IMR-90 (cell line): ENCODE results near the gene ENTPD1. TPM values are rescaled to one million over a fixed set of nuclear protein-coding genes. Genes with fewer than 3 reads are reported as not detected.

Experiments
- ATAC-seq: fragments of 200-7000 bp; cut with Tn5 transposase; 2 replicates; pipeline ENCODE4 v1.9.1; 2020; ENCODE audit warnings: low read depth, mild to moderate bottlenecking, moderate library complexity
- BruUV-seq: library from RNA; stranded (reverse); fragments of 400-500 nt; replicated peaks from 2 replicates; lab custom pipeline; 2021; lab: Mats Ljungman, UMichigan
- CTCF ChIA-PET: fragments of 300-600 bp; formaldehyde crosslinking; extraction: SDS; loops from one replicate; lab custom pipeline; 2021; ENCODE audit warnings: antibody characterized with exemption; lab: Yijun Ruan, JAX
- POLR2A ChIA-PET: fragments of 300-600 bp; sonication (Branson Sonifier 250); formaldehyde crosslinking; loops from one replicate; lab custom pipeline; 2022; ENCODE audit warnings: antibody characterized with exemption; ENCODE audit not compliant: unreplicated experiment; lab: Charles Lee
- DNase-seq: peaks from one replicate; pipeline ENCODE4 v3.0.0; 2013
- H2AFZ ChIP-seq: replicated peaks from 2 replicates; pipeline ENCODE3; 2013; ENCODE audit warnings: low read length, mild to moderate bottlenecking; ENCODE audit not compliant: poor library complexity
- H2AK5ac ChIP-seq: 2 replicates; pipeline ENCODE4 v1.6.1; 2013; ENCODE audit warnings: low read depth, low read length, inconsistent platforms
- H2AK9ac ChIP-seq: replicated peaks from 2 replicates; pipeline ENCODE3; 2013; ENCODE audit warnings: mild to moderate bottlenecking, low read depth, low read length, moderate library complexity; ENCODE audit not compliant: poor library complexity
- H2BK120ac ChIP-seq: 2 replicates; pipeline ENCODE4 v1.6.1; 2013; ENCODE audit warnings: low read depth, low read length, inconsistent platforms
- H2BK15ac ChIP-seq: 3 replicates; pipeline ENCODE4 v1.6.1; 2013; ENCODE audit warnings: low read depth, low read length, inconsistent platforms
- H2BK20ac ChIP-seq: 2 replicates; pipeline ENCODE4 v1.6.1; 2013; ENCODE audit warnings: low read depth, mild to moderate bottlenecking, inconsistent platforms, low read length, moderate library complexity
- H2BK5ac ChIP-seq: 2 replicates; pipeline ENCODE4 v1.6.1; 2013; ENCODE audit warnings: mild to moderate bottlenecking, low read depth, low read length, inconsistent platforms; ENCODE audit not compliant: poor library complexity, severe bottlenecking
- H3K14ac ChIP-seq: replicated peaks from 2 replicates; pipeline ENCODE4 v1.6.1; 2013; ENCODE audit warnings: low read depth, low read length, inconsistent platforms
- H3K18ac ChIP-seq: 2 replicates; pipeline ENCODE4 v1.6.1; 2013; ENCODE audit warnings: low read depth, low read length, control low read depth
- H3K23ac ChIP-seq: 2 replicates; pipeline ENCODE4 v1.6.1; 2013; ENCODE audit warnings: low read depth, low read length, inconsistent platforms
- H3K27ac ChIP-seq: 2 replicates; pipeline ENCODE4 v1.5.1; 2013; ENCODE audit warnings: mild to moderate bottlenecking, control low read depth, low read length; ENCODE audit not compliant: insufficient read depth
- H3K27me3 ChIP-seq: 2 replicates; pipeline ENCODE4 v1.6.1; 2013; ENCODE audit warnings: low read length; ENCODE audit not compliant: control insufficient read depth, insufficient read depth
- H3K36me3 ChIP-seq: 2 replicates; pipeline ENCODE4 v1.6.1; 2013; ENCODE audit warnings: low read length, mixed read lengths; ENCODE audit not compliant: control insufficient read depth, insufficient read depth
- H3K4ac ChIP-seq: 2 replicates; pipeline ENCODE4 v1.6.1; 2013; ENCODE audit warnings: low read depth, low read length, inconsistent platforms
- H3K4me1 ChIP-seq: 2 replicates; pipeline ENCODE4 v1.6.1; 2013; ENCODE audit warnings: low read length, mixed read lengths; ENCODE audit not compliant: control insufficient read depth, insufficient read depth
- H3K4me2 ChIP-seq: 2 replicates; pipeline ENCODE4 v1.6.1; 2013; ENCODE audit warnings: low read depth, mild to moderate bottlenecking, control low read depth, low read length, moderate library complexity
- H3K4me3 ChIP-seq: 2 replicates; pipeline ENCODE4 v1.5.1; 2013; ENCODE audit warnings: low read depth, mild to moderate bottlenecking, control low read depth, low read length, moderate library complexity; ENCODE audit not compliant: insufficient read depth
- H3K56ac ChIP-seq: 2 replicates; pipeline ENCODE4 v1.6.1; 2013; ENCODE audit warnings: low read length, inconsistent platforms; ENCODE audit not compliant: insufficient read depth; ENCODE audit errors: extremely low read depth
- H3K79me1 ChIP-seq, 2 experiments: 2 replicates each; pipeline ENCODE4 v1.6.1; 2013; ENCODE audit warnings: low read length in 2 of 2, inconsistent platforms in 1 of 2, low read depth in 1 of 2
- H3K9ac ChIP-seq: 2 replicates; pipeline ENCODE4 v1.6.1; 2013; ENCODE audit warnings: low read depth, low read length, control low read depth
- H3K9me1 ChIP-seq: 2 replicates; pipeline ENCODE4 v1.6.1; 2013; ENCODE audit warnings: low read length, inconsistent platforms; ENCODE audit not compliant: insufficient read depth
- H3K9me3 ChIP-seq: 2 replicates; pipeline ENCODE4 v1.6.1; 2013; ENCODE audit warnings: low read length; ENCODE audit not compliant: control insufficient read depth, insufficient read depth
- H4K20me1 ChIP-seq: 2 replicates; pipeline ENCODE4 v1.6.1; 2013; ENCODE audit warnings: low read length, inconsistent platforms; ENCODE audit not compliant: insufficient read depth
- H4K5ac ChIP-seq: 2 replicates; pipeline ENCODE4 v1.6.1; 2013; ENCODE audit warnings: mild to moderate bottlenecking, low read depth, low read length, control low read depth
- H4K8ac ChIP-seq, 2 experiments: 2 replicates each; pipeline ENCODE4 v1.6.1; 2013; ENCODE audit warnings: low read depth in 2 of 2, low read length in 2 of 2, control low read depth in 1 of 2, inconsistent platforms in 1 of 2
- H4K91ac ChIP-seq: 2 replicates; pipeline ENCODE4 v1.6.1; 2013; ENCODE audit warnings: low read depth, low read length, inconsistent platforms; ENCODE audit not compliant: insufficient read depth
- FOS ChIP-seq: fragments of 150-350 bp; IDR thresholded peaks from 2 replicates; pipeline ENCODE4 v1.6.1; 2016; ENCODE audit warnings: low read depth, low read length
- MAFK ChIP-seq: IDR thresholded peaks from 2 replicates; pipeline ENCODE4 v1.6.1; 2012; ENCODE audit warnings: low read depth, low read length, improper control_type of control experiment
- MAZ ChIP-seq: IDR thresholded peaks from 2 replicates; pipeline ENCODE4 v1.6.1; 2012; ENCODE audit warnings: low read depth, mild to moderate bottlenecking, low read length, improper control_type of control experiment, moderate library complexity, borderline replicate concordance
- NFE2L2 ChIP-seq: fragments of 150-350 bp; IDR thresholded peaks from 2 replicates; pipeline ENCODE4 v1.6.1; 2016; ENCODE audit warnings: low read depth, mild to moderate bottlenecking, low read length
- RCOR1 ChIP-seq: IDR thresholded peaks from 2 replicates; pipeline ENCODE4 v1.6.1; 2012; ENCODE audit warnings: mild to moderate bottlenecking, low read length, improper control_type of control experiment; ENCODE audit not compliant: insufficient replicate concordance
- SMC3 ChIP-seq: fragments of 150-350 bp; IDR thresholded peaks from 2 replicates; pipeline ENCODE4 v1.6.1; 2016; ENCODE audit warnings: low read depth, mild to moderate bottlenecking, antibody characterized with exemption, low read length, moderate library complexity
- dilution Hi-C: fragments of 300-500 bp; cut with HindIII; formaldehyde crosslinking; loops from one replicate; pipeline ENCODE4 v1.14.3; 2018; ENCODE audit warnings: low sequenced_read_pairs; ENCODE audit not compliant: unreplicated experiment
- in situ Hi-C: fragments of 300-500 bp; cut with MboI; formaldehyde crosslinking; loops from 3 replicates; pipeline ENCODE4 v1.14.3; 2019; ENCODE audit warnings: low sequenced_read_pairs, inconsistent platforms, mixed read lengths
- intact Hi-C: fragments of 100-400 bp; cut with micrococcal nuclease; formaldehyde crosslinking; loops from 2 replicates; pipeline ENCODE4 v1.10.0; 2022
- polyA plus RNA-seq, 3 experiments: library from polyadenylated mRNA; depleted of rRNA; stranded (reverse); fragments of >200 nt; gene quantifications; 2 replicates each; pipeline ENCODE4 v1.2.3, GENCODE V29; 2012; ENCODE audit warnings: low replicate concordance in 1 of 3
- total RNA-seq: library from RNA; depleted of rRNA; stranded (reverse); fragments of >200 nt; gene quantifications from 2 replicates; pipeline ENCODE4 v1.2.3, GENCODE V29; 2012
- TF ChIP-seq, protein P1 (sequence below): conservative IDR thresholded peaks from 2 replicates; pipeline ENCODE4 v1.5.1; 2012; ENCODE audit warnings: mild to moderate bottlenecking, low read depth, low read length, improper control_type of control experiment

Gene ENTPD1
- total and polyA plus RNA-seq, 2 of the 4 experiments (the other 2 are of a cell fraction), result under 0.01 TPM; not detected in 1

DNA sequence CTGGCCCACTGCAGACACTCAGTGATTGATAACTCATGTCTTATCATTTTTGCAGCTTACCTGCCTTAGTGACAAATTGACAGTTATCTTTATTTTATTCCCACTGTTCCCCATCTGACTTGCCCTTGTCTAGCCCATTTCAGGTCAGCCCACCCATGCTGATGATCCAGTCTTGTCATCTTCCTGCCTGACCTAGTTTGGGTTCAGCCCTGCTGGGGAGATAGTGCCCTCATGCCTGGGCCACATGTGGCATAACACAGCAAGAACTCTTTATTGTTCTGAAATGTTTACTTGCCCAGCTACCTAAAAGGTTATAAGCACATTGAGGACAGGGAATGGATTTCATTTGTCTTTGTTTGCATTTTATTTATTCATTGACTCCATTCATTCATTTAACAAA, 75.6 kb downstream of the ENTPD1 start:
- Histone ChIP-seq H3K4me1 (peaks cover 7% of the 10 kb centered on the region), H2BK120ac (0 out of 2 replicates have a peak overlapping the region, but pooled peaks have one; percentile 46), H3K4ac (no peak overlapping the region), H4K91ac (0 out of 2 replicates have a peak overlapping the region, but pooled peaks have one; percentile 4), H3K18ac (peak overlapping the region; percentile 21; the same call in 1 of the 2 replicates), H3K27ac (no peak overlapping the region; the same call in 1 of the 2 replicates), H2BK20ac (0 out of 2 replicates have a peak overlapping the region, but pooled peaks have one; percentile 44), H3K9me3 (no peaks in the 10 kb centered on the region), H2BK15ac (no peak overlapping the region), H2AK5ac (no peak overlapping the region), H2AFZ (no peak overlapping the region), H2AK9ac (no peak overlapping the region), H3K79me1 (no peaks in the 10 kb centered on the region), H3K9me1 (peaks cover 5% of the 10 kb centered on the region; the same call in 1 of the 2 replicates), H4K8ac (no peak overlapping the region), H4K20me1 (no peaks in the 10 kb centered on the region), H3K36me3 (no peaks in the 10 kb centered on the region), H3K9ac (no peak overlapping the region), H3K4me2 (no peak overlapping the region), H4K5ac (no peak overlapping the region), H3K27me3 (no peaks in the 10 kb centered on the region), H3K56ac (no peak overlapping the region), H3K23ac (no peak overlapping the region), H2BK5ac (no peak overlapping the region), H3K14ac (no peak overlapping the region), H3K4me3 (no peak overlapping the region)
- POLR2A ChIA-PET, result no interaction called here
- intact Hi-C loops, result loop anchor here (2.0 kb wide), 1 partner anchor 75 kb away; the partner anchor contains the start of gene CC2D2B
- BruUV-seq, result no TSS peak
- dilution Hi-C loops, result no loop called here
- CTCF ChIA-PET, result interaction anchor here (15.6 kb wide), 1 partner anchor 137 kb away, joined by 174 read pairs; the partner anchor contains the start of gene TCTN3
- TF ChIP-seq, protein P1, sequence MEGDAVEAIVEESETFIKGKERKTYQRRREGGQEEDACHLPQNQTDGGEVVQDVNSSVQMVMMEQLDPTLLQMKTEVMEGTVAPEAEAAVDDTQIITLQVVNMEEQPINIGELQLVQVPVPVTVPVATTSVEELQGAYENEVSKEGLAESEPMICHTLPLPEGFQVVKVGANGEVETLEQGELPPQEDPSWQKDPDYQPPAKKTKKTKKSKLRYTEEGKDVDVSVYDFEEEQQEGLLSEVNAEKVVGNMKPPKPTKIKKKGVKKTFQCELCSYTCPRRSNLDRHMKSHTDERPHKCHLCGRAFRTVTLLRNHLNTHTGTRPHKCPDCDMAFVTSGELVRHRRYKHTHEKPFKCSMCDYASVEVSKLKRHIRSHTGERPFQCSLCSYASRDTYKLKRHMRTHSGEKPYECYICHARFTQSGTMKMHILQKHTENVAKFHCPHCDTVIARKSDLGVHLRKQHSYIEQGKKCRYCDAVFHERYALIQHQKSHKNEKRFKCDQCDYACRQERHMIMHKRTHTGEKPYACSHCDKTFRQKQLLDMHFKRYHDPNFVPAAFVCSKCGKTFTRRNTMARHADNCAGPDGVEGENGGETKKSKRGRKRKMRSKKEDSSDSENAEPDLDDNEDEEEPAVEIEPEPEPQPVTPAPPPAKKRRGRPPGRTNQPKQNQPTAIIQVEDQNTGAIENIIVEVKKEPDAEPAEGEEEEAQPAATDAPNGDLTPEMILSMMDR, result no peak
- TF ChIP-seq MAZ (no peak), FOS (no peak), NFE2L2 (no peak), RCOR1 (no peak), SMC3 (no peak), MAFK (no peak)
- DNase-seq (no peak), ATAC-seq (no peak)
- in situ Hi-C loops, result no loop called here
